IMR-90 (cell line): ENCODE results near the gene PRKAR2A. TPM values are rescaled to one million over a fixed set of nuclear protein-coding genes. Genes with fewer than 3 reads are reported as not detected.

ENCODE experiments used
- ATAC-seq: fragments of 200-7000 bp; cut with Tn5 transposase; 2 replicates; pipeline ENCODE4 v1.9.1; 2020; ENCODE audit warnings: low read depth, mild to moderate bottlenecking, moderate library complexity
- BruUV-seq: library from RNA; stranded (reverse); fragments of 400-500 nt; replicated peaks from 2 replicates; lab custom pipeline; 2021; lab: Mats Ljungman, UMichigan
- CTCF ChIA-PET: fragments of 300-600 bp; formaldehyde crosslinking; extraction: SDS; loops from one replicate; lab custom pipeline; 2021; ENCODE audit warnings: antibody characterized with exemption; lab: Yijun Ruan, JAX
- POLR2A ChIA-PET: fragments of 300-600 bp; sonication (Branson Sonifier 250); formaldehyde crosslinking; loops from one replicate; lab custom pipeline; 2022; ENCODE audit warnings: antibody characterized with exemption; ENCODE audit not compliant: unreplicated experiment; lab: Charles Lee
- DNase-seq: peaks from one replicate; pipeline ENCODE4 v3.0.0; 2013
- H2AFZ ChIP-seq: replicated peaks from 2 replicates; pipeline ENCODE3; 2013; ENCODE audit warnings: low read length, mild to moderate bottlenecking; ENCODE audit not compliant: poor library complexity
- H2AK5ac ChIP-seq: 2 replicates; pipeline ENCODE4 v1.6.1; 2013; ENCODE audit warnings: low read depth, low read length, inconsistent platforms
- H2AK9ac ChIP-seq: replicated peaks from 2 replicates; pipeline ENCODE3; 2013; ENCODE audit warnings: mild to moderate bottlenecking, low read depth, low read length, moderate library complexity; ENCODE audit not compliant: poor library complexity
- H2BK120ac ChIP-seq: 2 replicates; pipeline ENCODE4 v1.6.1; 2013; ENCODE audit warnings: low read depth, low read length, inconsistent platforms
- H2BK15ac ChIP-seq: 3 replicates; pipeline ENCODE4 v1.6.1; 2013; ENCODE audit warnings: low read depth, low read length, inconsistent platforms
- H2BK20ac ChIP-seq: 2 replicates; pipeline ENCODE4 v1.6.1; 2013; ENCODE audit warnings: low read depth, mild to moderate bottlenecking, inconsistent platforms, low read length, moderate library complexity
- H2BK5ac ChIP-seq: 2 replicates; pipeline ENCODE4 v1.6.1; 2013; ENCODE audit warnings: mild to moderate bottlenecking, low read depth, low read length, inconsistent platforms; ENCODE audit not compliant: poor library complexity, severe bottlenecking
- H3K14ac ChIP-seq: replicated peaks from 2 replicates; pipeline ENCODE4 v1.6.1; 2013; ENCODE audit warnings: low read depth, low read length, inconsistent platforms
- H3K18ac ChIP-seq: 2 replicates; pipeline ENCODE4 v1.6.1; 2013; ENCODE audit warnings: low read depth, low read length, control low read depth
- H3K23ac ChIP-seq: 2 replicates; pipeline ENCODE4 v1.6.1; 2013; ENCODE audit warnings: low read depth, low read length, inconsistent platforms
- H3K27ac ChIP-seq: 2 replicates; pipeline ENCODE4 v1.5.1; 2013; ENCODE audit warnings: mild to moderate bottlenecking, control low read depth, low read length; ENCODE audit not compliant: insufficient read depth
- H3K27me3 ChIP-seq: 2 replicates; pipeline ENCODE4 v1.6.1; 2013; ENCODE audit warnings: low read length; ENCODE audit not compliant: control insufficient read depth, insufficient read depth
- H3K36me3 ChIP-seq: 2 replicates; pipeline ENCODE4 v1.6.1; 2013; ENCODE audit warnings: low read length, mixed read lengths; ENCODE audit not compliant: control insufficient read depth, insufficient read depth
- H3K4ac ChIP-seq: 2 replicates; pipeline ENCODE4 v1.6.1; 2013; ENCODE audit warnings: low read depth, low read length, inconsistent platforms
- H3K4me1 ChIP-seq: 2 replicates; pipeline ENCODE4 v1.6.1; 2013; ENCODE audit warnings: low read length, mixed read lengths; ENCODE audit not compliant: control insufficient read depth, insufficient read depth
- H3K4me2 ChIP-seq: 2 replicates; pipeline ENCODE4 v1.6.1; 2013; ENCODE audit warnings: low read depth, mild to moderate bottlenecking, control low read depth, low read length, moderate library complexity
- H3K4me3 ChIP-seq: 2 replicates; pipeline ENCODE4 v1.5.1; 2013; ENCODE audit warnings: low read depth, mild to moderate bottlenecking, control low read depth, low read length, moderate library complexity; ENCODE audit not compliant: insufficient read depth
- H3K56ac ChIP-seq: 2 replicates; pipeline ENCODE4 v1.6.1; 2013; ENCODE audit warnings: low read length, inconsistent platforms; ENCODE audit not compliant: insufficient read depth; ENCODE audit errors: extremely low read depth
- H3K79me1 ChIP-seq, 2 experiments: 2 replicates each; pipeline ENCODE4 v1.6.1; 2013; ENCODE audit warnings: low read length in 2 of 2, inconsistent platforms in 1 of 2, low read depth in 1 of 2
- H3K9ac ChIP-seq: 2 replicates; pipeline ENCODE4 v1.6.1; 2013; ENCODE audit warnings: low read depth, low read length, control low read depth
- H3K9me1 ChIP-seq: 2 replicates; pipeline ENCODE4 v1.6.1; 2013; ENCODE audit warnings: low read length, inconsistent platforms; ENCODE audit not compliant: insufficient read depth
- H3K9me3 ChIP-seq: 2 replicates; pipeline ENCODE4 v1.6.1; 2013; ENCODE audit warnings: low read length; ENCODE audit not compliant: control insufficient read depth, insufficient read depth
- H4K20me1 ChIP-seq: 2 replicates; pipeline ENCODE4 v1.6.1; 2013; ENCODE audit warnings: low read length, inconsistent platforms; ENCODE audit not compliant: insufficient read depth
- H4K5ac ChIP-seq: 2 replicates; pipeline ENCODE4 v1.6.1; 2013; ENCODE audit warnings: mild to moderate bottlenecking, low read depth, low read length, control low read depth
- H4K8ac ChIP-seq, 2 experiments: 2 replicates each; pipeline ENCODE4 v1.6.1; 2013; ENCODE audit warnings: low read depth in 2 of 2, low read length in 2 of 2, control low read depth in 1 of 2, inconsistent platforms in 1 of 2
- H4K91ac ChIP-seq: 2 replicates; pipeline ENCODE4 v1.6.1; 2013; ENCODE audit warnings: low read depth, low read length, inconsistent platforms; ENCODE audit not compliant: insufficient read depth
- CEBPB ChIP-seq: IDR thresholded peaks from 2 replicates; pipeline ENCODE4 v1.6.1; 2012; ENCODE audit warnings: low read depth, low read length, improper control_type of control experiment
- CHD1 ChIP-seq: IDR thresholded peaks from 2 replicates; pipeline ENCODE4 v1.6.1; 2012; ENCODE audit warnings: low read depth, low read length, improper control_type of control experiment
- CTCF ChIP-seq: conservative IDR thresholded peaks from 2 replicates; pipeline ENCODE4 v1.5.1; 2012; ENCODE audit warnings: mild to moderate bottlenecking, low read depth, low read length, improper control_type of control experiment
- ELK1 ChIP-seq: fragments of 150-350 bp; IDR thresholded peaks from 2 replicates; pipeline ENCODE4 v1.6.1; 2016; ENCODE audit warnings: low read depth, mild to moderate bottlenecking, low read length, moderate library complexity, borderline replicate concordance
- FOS ChIP-seq: fragments of 150-350 bp; IDR thresholded peaks from 2 replicates; pipeline ENCODE4 v1.6.1; 2016; ENCODE audit warnings: low read depth, low read length
- MAFK ChIP-seq: IDR thresholded peaks from 2 replicates; pipeline ENCODE4 v1.6.1; 2012; ENCODE audit warnings: low read depth, low read length, improper control_type of control experiment
- MAZ ChIP-seq: IDR thresholded peaks from 2 replicates; pipeline ENCODE4 v1.6.1; 2012; ENCODE audit warnings: low read depth, mild to moderate bottlenecking, low read length, improper control_type of control experiment, moderate library complexity, borderline replicate concordance
- MXI1 ChIP-seq: IDR thresholded peaks from 2 replicates; pipeline ENCODE4 v1.6.1; 2012; ENCODE audit warnings: low read depth, mild to moderate bottlenecking, low read length, moderate library complexity, borderline replicate concordance
- NFE2L2 ChIP-seq: fragments of 150-350 bp; IDR thresholded peaks from 2 replicates; pipeline ENCODE4 v1.6.1; 2016; ENCODE audit warnings: low read depth, mild to moderate bottlenecking, low read length
- POLR2A ChIP-seq: IDR thresholded peaks from 2 replicates; pipeline ENCODE4 v1.6.1; 2012; ENCODE audit warnings: mild to moderate bottlenecking, low read depth, low read length
- RAD21 ChIP-seq: IDR thresholded peaks from 2 replicates; pipeline ENCODE4 v1.6.1; 2012; ENCODE audit warnings: low read length, improper control_type of control experiment
- RCOR1 ChIP-seq: IDR thresholded peaks from 2 replicates; pipeline ENCODE4 v1.6.1; 2012; ENCODE audit warnings: mild to moderate bottlenecking, low read length, improper control_type of control experiment; ENCODE audit not compliant: insufficient replicate concordance
- SMC3 ChIP-seq: fragments of 150-350 bp; IDR thresholded peaks from 2 replicates; pipeline ENCODE4 v1.6.1; 2016; ENCODE audit warnings: low read depth, mild to moderate bottlenecking, antibody characterized with exemption, low read length, moderate library complexity
- USF2 ChIP-seq: fragments of 150-350 bp; IDR thresholded peaks from 2 replicates; pipeline ENCODE4 v1.6.1; 2017; ENCODE audit warnings: mild to moderate bottlenecking, antibody characterized with exemption, low read length, low read depth
- dilution Hi-C: fragments of 300-500 bp; cut with HindIII; formaldehyde crosslinking; loops from one replicate; pipeline ENCODE4 v1.14.3; 2018; ENCODE audit warnings: low sequenced_read_pairs; ENCODE audit not compliant: unreplicated experiment
- in situ Hi-C: fragments of 300-500 bp; cut with MboI; formaldehyde crosslinking; loops from 3 replicates; pipeline ENCODE4 v1.14.3; 2019; ENCODE audit warnings: low sequenced_read_pairs, inconsistent platforms, mixed read lengths
- intact Hi-C: fragments of 100-400 bp; cut with micrococcal nuclease; formaldehyde crosslinking; loops from 2 replicates; pipeline ENCODE4 v1.10.0; 2022
- polyA plus RNA-seq, 3 experiments: library from polyadenylated mRNA; depleted of rRNA; stranded (reverse); fragments of >200 nt; gene quantifications; 2 replicates each; pipeline ENCODE4 v1.2.3, GENCODE V29; 2012; ENCODE audit warnings: low replicate concordance in 1 of 3
- total RNA-seq: library from RNA; depleted of rRNA; stranded (reverse); fragments of >200 nt; gene quantifications from 2 replicates; pipeline ENCODE4 v1.2.3, GENCODE V29; 2012

PRKAR2A gene
- total and polyA plus RNA-seq, 2 of the 4 experiments (the other 2 are of a cell fraction) = 11.3 to 48.2 TPM

GRCh38 chr3:48885753-48886152 is 38.1 kb upstream of the PRKAR2A start:
- Histone ChIP-seq H3K27me3 (no peaks in the 10 kb centered on the region), H4K8ac (no peak overlapping the region), H2BK5ac (no peak overlapping the region), H2BK120ac (no peak overlapping the region), H4K91ac (no peak overlapping the region), H4K5ac (no peak overlapping the region), H4K20me1 (no peaks in the 10 kb centered on the region; the same call in 1 of the 2 replicates), H3K36me3 (peaks cover 6% of the 10 kb centered on the region), H3K27ac (no peak overlapping the region), H3K9me1 (peaks cover 9% of the 10 kb centered on the region; the same call in 1 of the 2 replicates), H3K9me3 (no peaks in the 10 kb centered on the region), H2AFZ (no peak overlapping the region), H2AK5ac (no peak overlapping the region), H3K79me1 (peaks cover 0 to 6% of the 10 kb centered on the region in 2 experiments; a peak in 2 of 4 replicates), H3K9ac (no peak overlapping the region), H3K18ac (no peak overlapping the region), H2AK9ac (no peak overlapping the region), H2BK20ac (no peak overlapping the region), H3K4me2 (no peak overlapping the region), H3K23ac (no peak overlapping the region), H2BK15ac (no peak overlapping the region), H3K56ac (no peak overlapping the region), H3K4me1 (no peaks in the 10 kb centered on the region), H3K4ac (no peak overlapping the region), H3K14ac (no peak overlapping the region), H3K4me3 (no peak overlapping the region)
- intact Hi-C loops = no loop called here
- no TSS peak for BruUV-seq
- no peak for ATAC-seq
- ChIA-PET POLR2A (interaction anchor here (0.5 kb wide), 1 partner anchor 33 kb away, joined by 3 read pairs; the partner anchor contains the start of gene ARIH2), CTCF (interaction anchor here (0.5 kb wide), 1 partner anchor 31 kb away, joined by 3 read pairs; no protein-coding TSS in a partner anchor)
- TF ChIP-seq MXI1 (no peak), NFE2L2 (no peak), ELK1 (no peak), CHD1 (no peak), POLR2A (no peak), SMC3 (no peak), MAZ (no peak), FOS (no peak), RAD21 (no peak), CTCF (no peak), MAFK (no peak), RCOR1 (no peak), USF2 (no peak), CEBPB (no peak)
- in situ Hi-C loops = no loop called here
- DNase-seq = no peak
- dilution Hi-C loops = no loop called here
